Measurements from ENCODE around the gene PRSS33. TPM values are rescaled to one million over a fixed set of nuclear protein-coding genes. Genes with fewer than 3 reads are reported as not detected.

PRSS33 gene
- total RNA-seq, 1 experiment from 2014 or later = not detected

- Histone ChIP-seq H2BK12ac (ENCODE audit: insufficient read length, low read depth, low read length) (no peak overlapping the region), H3K23ac (ENCODE audit: insufficient read length, low read depth, low read length) (no peak overlapping the region), H4K5ac (ENCODE audit: insufficient read length, low read depth, low read length) (no peak overlapping the region), H3K18ac (ENCODE audit: insufficient read length, low read depth, low read length) (no peak overlapping the region), H2BK5ac (ENCODE audit: insufficient read length, low read length) (no peak overlapping the region), H2BK15ac (ENCODE audit: low read depth, low read length) (0 out of 2 replicates have a peak overlapping the region, but pooled peaks have one; percentile 9), H3K79me2 (ENCODE audit: insufficient read depth, low read length) (peaks cover 9% of the 10 kb centered on the region; the same call in 1 of the 2 replicates), H2AK5ac (ENCODE audit: insufficient read length, low read length) (no peak overlapping the region), H3T11ph (ENCODE audit: low read length) (no peak overlapping the region), H2AFZ (ENCODE audit: low read length) (no peak overlapping the region), H2BK120ac (ENCODE audit: low read depth, low read length, poor library complexity, severe bottlenecking) (no peak overlapping the region), H3K79me1 (ENCODE audit: insufficient read depth, low read depth, low read length, poor library complexity, severe bottlenecking) (peaks cover 6% of the 10 kb centered on the region), H3K27me3 (ENCODE audit: insufficient read depth, low read length) (no peaks in the 10 kb centered on the region), H3K4me2 (ENCODE audit: insufficient read depth, insufficient read length, low read length) (no peak overlapping the region), H3K23me2 (ENCODE audit: insufficient read length, low read depth, low read length, poor library complexity, severe bottlenecking) (peaks cover 14% of the 10 kb centered on the region), H3K4ac (ENCODE audit: low read depth, low read length) (no peak overlapping the region), H3K9me3 (ENCODE audit: control insufficient read depth, low read depth, low read length) (no peaks in the 10 kb centered on the region), H3K56ac (ENCODE audit: insufficient read length, low read depth, low read length) (no peak overlapping the region), H4K91ac (ENCODE audit: insufficient read length, low read depth, low read length) (no peak overlapping the region), H3K14ac (ENCODE audit: insufficient read depth, low read length) (no peak overlapping the region), H3K9ac (ENCODE audit: extremely low read depth, insufficient read length, low read length) (no peak overlapping the region), H4K20me1 (ENCODE audit: control insufficient read depth, insufficient read depth, insufficient read length) (no peaks in the 10 kb centered on the region), H3K27ac (ENCODE audit: insufficient read length, low read depth, low read length) (no peak overlapping the region), H4K8ac (replicated peaks; ENCODE audit: insufficient read length, low read depth, low read length) (no peak overlapping the region), H3K4me1 (ENCODE audit: insufficient read depth, low read length) (no peaks in the 10 kb centered on the region), H2BK20ac (ENCODE audit: low read depth, low read length, poor library complexity, severe bottlenecking) (no peak overlapping the region)
- WGBS (ENCODE audit: extremely low coverage, insufficient read length, low lambda C conversion rate) = no CpG with 5 or more reads among the region's 23 CpGs
- peak overlapping the region; percentile 91 to 96; a peak in 4 of 5 replicates for H3K4me3 Mint-ChIP-seq
- peaks cover 3 to 26% (median 18%) of the 10 kb centered on the region in 3 experiments for H3K36me3 Mint-ChIP-seq (ENCODE audit: insufficient read depth in 1 of 3, low read depth in 3 of 3)
- peak overlapping the region in 1 of 3 experiments; percentile 72; a peak in 2 of 7 replicates for H3K27ac Mint-ChIP-seq
- peaks cover 18 to 32% of the 10 kb centered on the region in 2 experiments for H3K4me1 Mint-ChIP-seq
- TF ChIP-seq CTCF (conservative IDR thresholded peaks at IDR 0.05) = no peak; the same call in 2 of the 3 replicates
- peaks cover 3% of the 10 kb centered on the region; the same call in 1 of the 2 replicates for H3K27me3 Mint-ChIP-seq (ENCODE audit: low read depth)
- H3K9me3 Mint-ChIP-seq = peaks cover 0 to 3% of the 10 kb centered on the region in 2 experiments; a peak in 2 of 5 replicates
- peak; percentile 33 for DNase-seq
Observed at GRCh38 chr16:2779151-2779920, 8.0 kb downstream of the PRSS33 start.
